H9 (cell line): ENCODE data around the gene CDK15. TPM values are rescaled to one million over a fixed set of nuclear protein-coding genes. Genes with fewer than 3 reads are reported as not detected.

Experiments used
- DNase-seq: peaks from one replicate; pipeline ENCODE4 v3.0.0-alpha.2; 2017
- H2AFZ ChIP-seq: one replicate; pipeline ENCODE4 v1.6.1; 2013; ENCODE audit warnings: mild to moderate bottlenecking, low read length, control low read depth, moderate library complexity
- H2AK5ac ChIP-seq: 2 replicates; pipeline ENCODE4 v1.6.1; 2013; ENCODE audit warnings: low read length, control low read depth, mixed read lengths; ENCODE audit not compliant: insufficient read length
- H2BK120ac ChIP-seq: one replicate; pipeline ENCODE4 v1.6.1; 2013; ENCODE audit warnings: low read depth, mild to moderate bottlenecking, low read length, control low read depth, inconsistent platforms; ENCODE audit not compliant: poor library complexity, severe bottlenecking
- H2BK12ac ChIP-seq: 2 replicates; pipeline ENCODE4 v1.6.1; 2013; ENCODE audit warnings: low read length, control low read depth, mixed read lengths, low read depth; ENCODE audit not compliant: insufficient read length
- H2BK15ac ChIP-seq: 2 replicates; pipeline ENCODE4 v1.6.1; 2013; ENCODE audit warnings: low read depth, low read length, control low read depth
- H2BK20ac ChIP-seq: one replicate; pipeline ENCODE4 v1.6.1; 2013; ENCODE audit warnings: low read depth, mild to moderate bottlenecking, low read length, control low read depth, inconsistent platforms; ENCODE audit not compliant: poor library complexity, severe bottlenecking
- H2BK5ac ChIP-seq: 2 replicates; pipeline ENCODE4 v1.6.1; 2013; ENCODE audit warnings: low read length, control low read depth, mixed read lengths; ENCODE audit not compliant: insufficient read length
- H3K14ac ChIP-seq: 2 replicates; pipeline ENCODE4 v1.6.1; 2013; ENCODE audit warnings: low read length, control low read depth; ENCODE audit not compliant: insufficient read depth
- H3K18ac ChIP-seq: 2 replicates; pipeline ENCODE4 v1.6.1; 2013; ENCODE audit warnings: low read depth, mild to moderate bottlenecking, mixed read lengths, low read length, control low read depth; ENCODE audit not compliant: insufficient read length
- H3K23ac ChIP-seq: 2 replicates; pipeline ENCODE4 v1.6.1; 2013; ENCODE audit warnings: low read length, control low read depth, mixed read lengths, low read depth; ENCODE audit not compliant: insufficient read length
- H3K23me2 ChIP-seq: 2 replicates; pipeline ENCODE4 v1.6.1; 2013; ENCODE audit warnings: low read depth, mild to moderate bottlenecking, mixed read lengths, low read length, control low read depth; ENCODE audit not compliant: insufficient read length, poor library complexity, severe bottlenecking
- H3K27ac ChIP-seq: 2 replicates; pipeline ENCODE4 v1.5.1; 2013; ENCODE audit warnings: low read length, control low read depth, mixed read lengths, low read depth; ENCODE audit not compliant: insufficient read length
- H3K27me3 ChIP-seq: 2 replicates; pipeline ENCODE4 v1.6.1; 2013; ENCODE audit warnings: low read length, control low read depth, inconsistent platforms; ENCODE audit not compliant: insufficient read depth
- H3K4ac ChIP-seq: 2 replicates; pipeline ENCODE4 v1.6.1; 2013; ENCODE audit warnings: low read depth, mild to moderate bottlenecking, control low read depth, inconsistent platforms, low read length, moderate library complexity
- H3K4me1 ChIP-seq: 2 replicates; pipeline ENCODE4 v1.6.1; 2013; ENCODE audit warnings: low read length, control low read depth, inconsistent platforms; ENCODE audit not compliant: insufficient read depth
- H3K4me2 ChIP-seq: 2 replicates; pipeline ENCODE4 v1.6.1; 2013; ENCODE audit warnings: low read length, control low read depth, mixed read lengths; ENCODE audit not compliant: insufficient read length, insufficient read depth
- H3K56ac ChIP-seq: 2 replicates; pipeline ENCODE4 v1.6.1; 2013; ENCODE audit warnings: low read depth, mild to moderate bottlenecking, mixed read lengths, low read length, control low read depth; ENCODE audit not compliant: insufficient read length
- H3K79me1 ChIP-seq: 2 replicates; pipeline ENCODE4 v1.6.1; 2013; ENCODE audit warnings: low read depth, mild to moderate bottlenecking, moderate library complexity, low read length, control low read depth, inconsistent platforms; ENCODE audit not compliant: insufficient read depth, poor library complexity, severe bottlenecking
- H3K79me2 ChIP-seq: 2 replicates; pipeline ENCODE4 v1.6.1; 2013; ENCODE audit warnings: low read length, control low read depth, inconsistent platforms; ENCODE audit not compliant: insufficient read depth
- H3K9ac ChIP-seq: 2 replicates; pipeline ENCODE4 v1.6.1; 2013; ENCODE audit warnings: low read length, control low read depth, mixed read lengths; ENCODE audit not compliant: insufficient read length; ENCODE audit errors: extremely low read depth
- H3K9me3 ChIP-seq: one replicate; pipeline ENCODE4 v1.6.1; 2013; ENCODE audit warnings: low read depth, low read length, inconsistent platforms; ENCODE audit not compliant: control insufficient read depth
- H3T11ph ChIP-seq: one replicate; pipeline ENCODE4 v1.6.1; 2013; ENCODE audit warnings: mild to moderate bottlenecking, low read length, control low read depth, inconsistent platforms
- H4K20me1 ChIP-seq: one replicate; pipeline ENCODE4 v1.6.1; 2013; ENCODE audit not compliant: control insufficient read depth, insufficient read length, insufficient read depth
- H4K5ac ChIP-seq: 2 replicates; pipeline ENCODE4 v1.6.1; 2013; ENCODE audit warnings: low read depth, mild to moderate bottlenecking, mixed read lengths, low read length, control low read depth; ENCODE audit not compliant: insufficient read length
- H4K8ac ChIP-seq: replicated peaks from 2 replicates; pipeline ENCODE4 v1.6.1; 2013; ENCODE audit warnings: low read length, control low read depth, mixed read lengths, low read depth; ENCODE audit not compliant: insufficient read length
- H4K91ac ChIP-seq: 2 replicates; pipeline ENCODE4 v1.6.1; 2013; ENCODE audit warnings: low read depth, mild to moderate bottlenecking, moderate library complexity, mixed read lengths, low read length, control low read depth; ENCODE audit not compliant: insufficient read length
- H3K27ac Mint-ChIP-seq, 3 experiments: 2 replicates in 2 of 3; 3 replicates in 1 of 3; pipeline ENCODE4 v1.8.0; 2020 to 2021; ENCODE audit warnings: mixed read lengths in 3 of 3, mild to moderate bottlenecking in 1 of 3, moderate library complexity in 1 of 3
- H3K27me3 Mint-ChIP-seq: 2 replicates; pipeline ENCODE4 v1.8.0; 2021; ENCODE audit warnings: low read depth, mild to moderate bottlenecking, moderate library complexity, mixed read lengths
- H3K36me3 Mint-ChIP-seq, 3 experiments: 2 replicates in 2 of 3; 3 replicates in 1 of 3; pipeline ENCODE4 v1.8.0; 2020 to 2021; ENCODE audit warnings: low read depth in 3 of 3, mixed read lengths in 3 of 3; ENCODE audit not compliant: insufficient read depth in 1 of 3
- H3K4me1 Mint-ChIP-seq, 2 experiments: 2 replicates each; pipeline ENCODE4 v1.8.0; 2020; ENCODE audit warnings: mixed read lengths in 2 of 2
- H3K4me3 Mint-ChIP-seq, 2 experiments: 2 replicates in 1 of 2; 3 replicates in 1 of 2; pipeline ENCODE4 v1.8.0; 2020 to 2021; ENCODE audit warnings: mild to moderate bottlenecking in 2 of 2, mixed read lengths in 2 of 2, moderate library complexity in 1 of 2
- H3K9me3 Mint-ChIP-seq, 2 experiments: 2 replicates in 1 of 2; 3 replicates in 1 of 2; pipeline ENCODE4 v1.8.0; 2020; ENCODE audit warnings: mild to moderate bottlenecking in 2 of 2, mixed read lengths in 2 of 2, moderate library complexity in 1 of 2
- WGBS: extraction: QIAGEN DNeasy Blood & Tissue Kit; methylation state at CpG from one replicate; pipeline ENCODE4 v1.1.7; 2013; ENCODE audit warnings: missing lambda C conversion rate, low lambda C conversion rate, mixed read lengths; ENCODE audit not compliant: insufficient read length; ENCODE audit errors: extremely low coverage; 5-methylcytosine and 5-hydroxymethylcytosine counted together
- total RNA-seq: library from RNA; stranded (reverse); gene quantifications from 2 replicates; pipeline ENCODE4 v1.2.1, GENCODE V29; 2021
- TF ChIP-seq, protein P1 (sequence below): fragments of 200-600 bp; sonication (generic); conservative IDR thresholded peaks from 3 replicates; pipeline ENCODE4 v1.8.0; 2021; ENCODE audit warnings: antibody characterized with exemption, mild to moderate bottlenecking

CDK15 gene
- total RNA-seq, 1 experiment from 2014 or later = not detected

DNA sequence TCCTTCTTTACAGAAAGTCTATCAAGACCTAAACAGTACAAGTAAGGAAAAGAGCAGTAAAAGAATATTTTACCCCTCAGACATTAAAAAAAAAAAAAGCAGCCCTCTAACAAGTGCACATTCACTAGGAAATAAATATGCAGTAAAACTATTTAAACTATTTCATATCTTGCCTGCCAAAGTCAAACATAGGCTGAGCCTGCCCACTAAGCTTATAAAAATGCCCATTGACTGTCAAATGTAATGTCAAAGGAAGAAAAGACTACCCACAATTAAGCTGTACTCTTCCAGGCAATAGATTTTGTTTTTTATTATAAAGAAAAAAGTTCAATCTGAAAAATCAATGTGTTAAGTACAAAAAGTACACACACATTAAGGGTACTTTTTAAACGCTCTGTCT, 37.4 kb upstream of the CDK15 start:
- Histone ChIP-seq H3K9ac (no peak overlapping the region), H4K20me1 (no peaks in the 10 kb centered on the region), H3K56ac (no peak overlapping the region), H3K23ac (no peak overlapping the region), H3K9me3 (no peaks in the 10 kb centered on the region), H3K18ac (no peak overlapping the region), H3K23me2 (no peaks in the 10 kb centered on the region), H2AFZ (no peak overlapping the region), H3K4me1 (peaks cover 4% of the 10 kb centered on the region; the same call in 1 of the 2 replicates), H3K79me2 (peaks cover 4% of the 10 kb centered on the region; the same call in 1 of the 2 replicates), H3K4me2 (no peak overlapping the region), H2BK15ac (no peak overlapping the region), H2AK5ac (no peak overlapping the region), H3K14ac (no peak overlapping the region), H4K91ac (no peak overlapping the region), H2BK12ac (no peak overlapping the region), H2BK20ac (no peak overlapping the region), H4K8ac (no peak overlapping the region), H3K27me3 (no peaks in the 10 kb centered on the region), H3K79me1 (no peaks in the 10 kb centered on the region), H3T11ph (no peak overlapping the region), H3K27ac (no peak overlapping the region), H3K4ac (no peak overlapping the region), H2BK5ac (no peak overlapping the region), H2BK120ac (no peak overlapping the region), H4K5ac (no peak overlapping the region)
- no peaks in the 10 kb centered on the region for H3K27me3 Mint-ChIP-seq
- no peak overlapping the region for H3K27ac Mint-ChIP-seq
- no peak for DNase-seq
- peaks cover 0 to 2% of the 10 kb centered on the region in 2 experiments; a peak in 1 of 5 replicates for H3K9me3 Mint-ChIP-seq
- peaks cover 7 to 13% (median 10%) of the 10 kb centered on the region in 3 experiments for H3K36me3 Mint-ChIP-seq
- TF ChIP-seq, protein P1, sequence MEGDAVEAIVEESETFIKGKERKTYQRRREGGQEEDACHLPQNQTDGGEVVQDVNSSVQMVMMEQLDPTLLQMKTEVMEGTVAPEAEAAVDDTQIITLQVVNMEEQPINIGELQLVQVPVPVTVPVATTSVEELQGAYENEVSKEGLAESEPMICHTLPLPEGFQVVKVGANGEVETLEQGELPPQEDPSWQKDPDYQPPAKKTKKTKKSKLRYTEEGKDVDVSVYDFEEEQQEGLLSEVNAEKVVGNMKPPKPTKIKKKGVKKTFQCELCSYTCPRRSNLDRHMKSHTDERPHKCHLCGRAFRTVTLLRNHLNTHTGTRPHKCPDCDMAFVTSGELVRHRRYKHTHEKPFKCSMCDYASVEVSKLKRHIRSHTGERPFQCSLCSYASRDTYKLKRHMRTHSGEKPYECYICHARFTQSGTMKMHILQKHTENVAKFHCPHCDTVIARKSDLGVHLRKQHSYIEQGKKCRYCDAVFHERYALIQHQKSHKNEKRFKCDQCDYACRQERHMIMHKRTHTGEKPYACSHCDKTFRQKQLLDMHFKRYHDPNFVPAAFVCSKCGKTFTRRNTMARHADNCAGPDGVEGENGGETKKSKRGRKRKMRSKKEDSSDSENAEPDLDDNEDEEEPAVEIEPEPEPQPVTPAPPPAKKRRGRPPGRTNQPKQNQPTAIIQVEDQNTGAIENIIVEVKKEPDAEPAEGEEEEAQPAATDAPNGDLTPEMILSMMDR = no peak
- H3K4me3 Mint-ChIP-seq = no peak overlapping the region
- WGBS = no CpG with 5 or more reads among the region's 1 CpG
- peaks cover 10 to 14% of the 10 kb centered on the region in 2 experiments for H3K4me1 Mint-ChIP-seq
